HG03469 (cell line): ENCODE results near the gene COL18A1.
"Not testable (repeated sequence)": the region's sequence is repeated elsewhere in the genome, so short reads cannot be mapped to it uniquely, and the experiment has no call there.

ENCODE experiments used
- ATAC-seq: cut with Tn5 transposase; IDR thresholded peaks from one replicate; pipeline ENCODE4 v1.9.1; 2021; ENCODE audit warnings: mild to moderate bottlenecking, moderate library complexity, moderate number of reproducible peaks; ENCODE audit not compliant: unreplicated experiment

The COL18A1 gene

DNA sequence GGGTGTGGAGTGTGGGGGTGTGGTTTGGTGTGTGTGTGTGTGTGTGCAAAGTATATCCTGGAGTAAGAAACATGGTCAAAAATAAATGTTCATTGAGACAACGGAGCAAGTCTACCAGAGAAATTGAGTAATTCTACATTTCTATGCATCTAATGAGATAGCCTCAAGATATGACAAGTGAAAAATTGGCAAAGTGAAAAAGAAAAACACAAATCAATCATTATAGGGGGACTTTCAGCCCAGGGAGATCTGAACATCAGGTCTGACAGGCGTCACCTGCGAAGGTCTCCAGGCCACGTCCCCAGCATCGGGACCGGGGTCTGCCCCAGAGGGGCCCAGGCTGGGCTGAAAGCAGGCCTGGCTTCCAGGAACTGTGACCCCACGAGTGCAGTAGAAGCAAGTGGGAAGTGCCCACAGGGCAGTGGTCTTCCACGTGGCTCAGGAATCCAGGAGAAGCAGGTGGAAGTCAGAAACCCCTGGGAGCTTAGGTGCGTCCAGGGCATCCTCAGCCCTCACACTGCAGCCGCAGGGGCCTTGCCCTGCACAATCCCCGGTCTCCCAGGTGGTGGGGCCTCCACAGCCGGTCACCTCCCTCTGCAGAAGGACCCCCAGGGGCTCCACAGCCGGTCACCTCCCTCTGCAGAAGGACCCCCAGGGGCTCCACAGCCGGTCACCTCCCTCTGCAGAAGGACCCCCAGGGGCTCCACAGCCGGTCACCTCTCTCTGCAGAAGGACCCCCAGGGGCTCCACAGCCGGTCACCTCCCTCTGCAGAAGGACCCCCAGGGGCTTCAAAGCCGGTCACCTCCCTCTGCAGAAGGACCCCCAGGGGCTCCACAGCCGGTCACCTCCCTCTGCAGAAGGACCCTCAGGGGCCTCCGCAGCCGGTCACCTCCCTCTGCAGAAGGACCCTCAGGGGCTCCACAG, 96.4 kb downstream of the COL18A1 start:
- not testable (repeated sequence) for ATAC-seq

DNA sequence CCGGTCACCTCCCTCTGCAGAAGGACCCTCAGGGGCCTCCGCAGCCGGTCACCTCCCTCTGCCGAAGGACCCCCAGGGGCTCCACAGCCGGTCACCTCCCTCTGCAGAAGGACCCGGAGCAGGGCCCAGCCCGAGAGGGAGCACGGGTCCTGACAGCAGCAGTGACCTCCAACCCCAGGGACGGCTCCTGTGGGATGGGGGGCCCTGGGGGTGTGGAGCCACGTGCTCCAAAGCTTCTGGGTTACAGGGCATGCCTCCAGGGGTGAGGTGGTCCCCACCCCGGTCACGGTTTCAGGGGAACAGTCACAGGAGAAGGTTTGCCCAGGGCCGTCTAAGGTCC, 97.0 kb downstream of the COL18A1 start:
- no peak for ATAC-seq

DNA sequence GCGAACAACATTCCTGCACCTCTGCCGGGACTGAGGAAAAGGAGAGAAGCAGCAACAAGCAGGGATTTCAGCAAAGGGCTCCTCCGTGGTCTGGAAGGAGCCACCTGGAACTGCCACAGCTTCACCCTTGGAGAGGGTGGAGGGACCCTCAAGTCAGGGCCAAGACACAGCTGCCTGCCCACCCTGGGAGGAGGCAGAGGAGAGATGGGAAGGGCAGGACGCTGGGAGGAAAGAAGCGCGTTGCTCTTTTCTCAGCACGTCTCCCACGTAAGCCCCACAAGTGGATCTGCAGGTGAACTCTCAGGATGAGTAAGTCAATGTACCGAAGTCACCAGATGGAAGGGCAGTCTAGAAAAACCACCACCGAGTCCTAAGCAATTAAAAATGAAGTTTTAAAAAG, 97.6 kb downstream of the COL18A1 start:
- ATAC-seq, result no peak

DNA sequence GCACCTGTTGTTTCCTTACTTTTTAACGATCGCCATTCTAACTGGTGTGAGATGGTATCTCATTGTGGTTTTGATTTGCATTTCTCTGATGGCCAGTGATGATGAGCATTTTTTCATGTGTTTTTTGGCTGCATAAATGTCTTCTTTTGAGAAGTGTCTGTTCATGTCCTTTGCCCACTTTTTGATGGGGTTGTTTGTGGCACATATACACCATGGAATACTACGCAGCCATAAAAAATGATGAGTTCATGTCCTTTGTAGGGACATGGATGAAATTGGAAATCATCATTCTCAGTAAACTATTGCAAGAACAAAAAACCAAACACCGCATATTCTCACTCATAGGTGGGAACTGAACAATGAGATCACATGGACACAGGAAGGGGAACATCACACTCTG, 98.3 kb downstream of the COL18A1 start:
- not testable (repeated sequence) for ATAC-seq

DNA sequence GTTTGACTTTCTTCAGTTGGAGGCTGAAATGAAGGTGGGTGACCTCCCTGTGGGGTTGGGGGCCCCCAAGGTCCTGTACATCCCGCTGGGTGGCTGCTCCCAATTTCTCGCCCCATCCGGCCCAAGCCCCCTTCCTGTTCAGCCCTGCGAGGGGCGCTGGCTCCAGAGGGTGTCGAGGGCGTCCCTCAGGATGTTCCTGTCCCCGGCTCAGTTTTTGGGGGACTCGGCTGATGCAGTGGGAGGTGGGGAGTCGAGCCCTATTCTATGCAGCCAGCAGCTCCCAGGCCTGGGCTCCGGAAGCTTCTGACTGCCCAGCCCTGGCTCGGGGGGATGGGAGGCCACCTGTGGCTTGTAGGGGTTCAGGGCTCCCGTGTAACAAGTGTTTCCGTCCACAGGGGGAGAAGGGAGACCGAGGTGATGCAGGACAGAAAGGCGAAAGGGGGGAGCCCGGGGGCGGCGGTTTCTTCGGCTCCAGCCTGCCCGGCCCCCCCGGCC, 99.1 kb downstream of the COL18A1 start:
- no peak for ATAC-seq

DNA sequence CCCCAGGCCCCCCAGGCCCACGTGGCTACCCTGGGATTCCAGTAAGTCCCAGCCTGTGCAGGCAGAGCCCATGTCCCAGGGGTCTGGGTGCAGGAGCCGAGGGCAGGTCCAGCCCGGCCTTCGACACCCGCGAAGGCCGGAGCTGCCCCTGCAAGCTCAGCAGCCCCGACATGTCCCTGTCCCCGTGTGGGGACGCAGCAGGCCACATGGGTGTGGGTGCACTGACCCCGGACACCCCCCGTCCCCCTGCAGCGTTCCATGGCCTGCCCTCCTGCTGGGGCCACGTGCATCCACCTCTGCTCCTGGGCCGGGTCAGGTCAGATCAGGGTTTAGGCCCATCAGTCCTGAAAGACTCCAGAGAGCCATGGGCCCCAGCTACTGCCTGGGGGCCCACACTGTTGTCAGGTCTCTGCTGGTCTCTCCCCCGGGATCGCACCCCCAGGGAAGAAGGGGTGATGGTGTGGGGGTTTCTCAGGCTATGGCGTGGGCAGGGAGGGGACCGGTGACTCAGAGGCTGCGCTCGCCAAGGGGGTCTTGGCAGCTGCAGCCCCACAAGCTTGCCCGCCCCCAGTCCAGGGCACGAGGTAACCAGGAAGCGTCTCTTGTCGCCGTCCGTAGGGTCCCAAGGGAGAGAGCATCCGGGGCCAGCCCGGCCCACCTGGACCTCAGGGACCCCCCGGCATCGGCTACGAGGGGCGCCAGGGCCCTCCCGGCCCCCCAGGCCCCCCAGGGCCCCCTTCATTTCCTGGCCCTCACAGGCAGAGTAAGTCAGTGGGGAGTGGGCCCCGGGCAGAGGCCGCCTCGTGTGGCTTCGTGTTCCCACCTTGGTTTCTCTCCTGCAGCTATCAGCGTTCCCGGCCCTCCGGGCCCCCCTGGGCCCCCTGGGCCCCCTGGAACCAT, 99.8 kb downstream of the COL18A1 start:
- ATAC-seq, result no peak

DNA sequence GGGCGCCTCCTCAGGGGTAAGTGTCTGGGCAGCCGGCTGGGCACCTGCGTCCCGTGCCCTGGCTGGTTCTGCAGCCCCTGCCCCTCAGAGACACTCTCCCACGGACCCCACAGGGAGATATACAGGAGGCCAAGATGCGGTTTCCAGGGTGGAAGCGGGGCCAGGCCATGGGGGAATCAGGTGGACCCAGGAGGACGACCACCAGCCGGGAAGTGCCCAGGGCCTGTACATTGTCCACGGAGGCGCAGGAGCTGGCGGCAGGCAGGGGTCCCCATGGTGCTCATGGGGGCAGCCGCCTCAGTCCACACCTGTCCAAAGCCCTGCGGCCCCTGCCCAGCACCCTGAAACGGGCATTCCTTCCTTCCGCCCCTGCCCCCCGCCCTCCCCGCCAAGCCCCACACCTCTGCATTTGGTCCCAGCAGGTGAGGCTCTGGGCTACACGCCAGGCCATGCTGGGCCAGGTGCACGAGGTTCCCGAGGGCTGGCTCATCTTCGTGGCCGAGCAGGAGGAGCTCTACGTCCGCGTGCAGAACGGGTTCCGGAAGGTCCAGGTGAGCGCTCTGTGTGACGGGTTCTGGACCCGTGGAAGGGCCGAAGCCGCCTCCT, 100.6 kb downstream of the COL18A1 start:
- no peak for ATAC-seq

DNA sequence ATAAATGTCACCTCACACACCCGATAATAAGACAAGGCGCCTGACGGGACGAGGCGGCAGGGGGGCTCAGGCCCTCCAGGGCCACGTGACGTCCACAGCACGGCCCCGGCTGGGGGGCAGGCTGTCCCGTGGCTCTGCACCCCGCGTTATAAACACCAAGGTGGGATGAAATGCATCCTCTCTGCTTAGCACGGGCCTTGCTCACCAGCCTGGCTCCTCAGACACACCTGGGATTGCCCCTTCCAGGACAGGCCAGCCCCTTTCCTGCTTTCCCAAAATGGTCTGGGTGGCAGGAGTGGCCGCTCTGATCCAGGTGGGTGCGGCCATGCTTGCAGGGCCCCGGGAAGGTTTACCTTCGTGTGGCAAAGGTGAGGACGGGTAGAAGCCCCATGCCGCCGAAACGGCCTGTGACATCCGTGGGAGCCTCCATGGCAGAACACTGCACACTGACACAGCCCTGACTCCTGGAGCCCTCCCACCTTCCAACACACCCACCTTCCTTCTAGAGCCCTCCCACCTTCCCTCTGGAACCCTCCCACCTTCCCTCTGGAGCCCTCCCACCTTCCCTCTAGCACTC, 101.4 kb downstream of the COL18A1 start:
- ATAC-seq, result no peak

DNA sequence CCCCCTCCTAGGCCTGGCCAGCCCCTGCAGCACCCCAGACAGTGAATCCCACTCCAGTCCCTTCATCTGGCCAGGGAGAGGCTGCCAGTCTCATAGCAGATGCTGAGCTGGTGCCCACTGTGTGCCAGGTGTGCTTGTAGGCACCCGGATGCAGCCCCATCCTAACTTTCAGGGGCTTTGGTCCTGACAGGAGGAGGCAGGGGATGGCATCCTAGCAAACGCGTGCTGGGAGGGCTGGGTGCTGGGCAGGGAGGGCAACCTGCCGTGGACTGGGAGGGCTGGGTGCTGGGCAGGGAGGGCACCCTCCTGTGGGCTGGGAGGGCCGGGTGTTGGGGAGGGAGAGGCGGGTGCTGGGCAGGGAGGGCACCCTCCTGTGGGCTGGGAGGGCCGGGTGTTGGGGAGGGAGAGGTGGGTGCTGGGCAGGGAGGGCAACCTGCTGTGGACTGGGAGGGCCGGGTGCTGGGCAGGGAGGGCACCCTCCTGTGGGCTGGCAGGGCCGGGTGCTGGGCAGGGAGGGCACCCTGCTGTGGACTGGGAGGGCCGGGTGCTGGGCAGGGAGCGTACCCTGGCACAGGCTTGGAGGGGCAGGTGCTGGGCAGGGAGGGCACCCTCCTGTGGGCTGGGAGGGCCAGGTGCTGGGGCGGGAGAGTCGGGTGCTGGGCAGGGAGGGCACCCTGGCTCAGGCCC, 102.0 kb downstream of the COL18A1 start:
- no peak for ATAC-seq

DNA sequence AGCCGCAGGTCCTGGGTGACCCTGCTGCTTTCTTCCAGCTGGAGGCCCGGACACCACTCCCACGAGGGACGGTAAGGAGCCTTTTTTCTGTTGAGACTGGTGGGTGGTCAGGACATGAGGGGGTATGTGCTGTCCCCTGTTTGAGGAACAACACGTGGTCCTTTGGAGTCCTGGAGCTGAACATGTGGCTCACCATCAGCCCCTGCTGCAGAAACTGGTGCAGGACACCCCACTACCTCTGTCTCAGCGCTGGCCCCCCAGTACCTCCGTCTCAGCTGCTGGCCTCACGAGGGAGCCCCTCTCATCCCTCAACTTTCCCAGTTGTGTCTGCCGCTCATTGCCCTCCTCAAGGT, 102.5 kb downstream of the COL18A1 start:
- ATAC-seq, result no peak

DNA sequence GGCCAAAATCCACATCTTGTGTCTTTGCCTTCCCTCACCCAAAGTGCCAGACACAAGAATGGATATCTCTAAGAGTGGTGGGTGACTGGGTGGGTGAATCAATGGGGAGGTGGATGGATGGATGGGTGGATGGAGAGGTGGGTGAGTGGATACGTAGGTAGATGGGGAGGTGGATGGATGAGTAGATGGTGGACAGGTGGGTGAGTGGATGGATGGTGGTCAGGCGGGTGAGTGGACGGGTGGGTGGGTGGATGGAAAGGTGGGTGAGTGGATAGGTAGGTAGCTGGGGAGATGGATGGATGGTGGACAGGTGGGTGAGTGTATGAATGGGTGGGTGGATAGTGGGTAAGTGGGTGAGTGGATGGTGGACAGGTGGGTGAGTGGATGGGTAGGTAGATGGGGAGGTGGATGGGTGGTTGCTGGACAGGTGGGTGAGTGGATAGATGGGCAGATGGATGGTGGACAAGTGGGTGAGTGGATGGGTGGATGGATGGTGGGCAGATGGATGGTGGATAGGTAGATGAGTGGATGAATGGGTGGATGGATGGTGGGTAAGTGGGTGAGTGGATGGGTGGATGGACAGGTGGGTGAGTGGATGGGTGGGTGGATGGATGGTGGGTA, 103.0 kb downstream of the COL18A1 start:
- no peak for ATAC-seq

DNA sequence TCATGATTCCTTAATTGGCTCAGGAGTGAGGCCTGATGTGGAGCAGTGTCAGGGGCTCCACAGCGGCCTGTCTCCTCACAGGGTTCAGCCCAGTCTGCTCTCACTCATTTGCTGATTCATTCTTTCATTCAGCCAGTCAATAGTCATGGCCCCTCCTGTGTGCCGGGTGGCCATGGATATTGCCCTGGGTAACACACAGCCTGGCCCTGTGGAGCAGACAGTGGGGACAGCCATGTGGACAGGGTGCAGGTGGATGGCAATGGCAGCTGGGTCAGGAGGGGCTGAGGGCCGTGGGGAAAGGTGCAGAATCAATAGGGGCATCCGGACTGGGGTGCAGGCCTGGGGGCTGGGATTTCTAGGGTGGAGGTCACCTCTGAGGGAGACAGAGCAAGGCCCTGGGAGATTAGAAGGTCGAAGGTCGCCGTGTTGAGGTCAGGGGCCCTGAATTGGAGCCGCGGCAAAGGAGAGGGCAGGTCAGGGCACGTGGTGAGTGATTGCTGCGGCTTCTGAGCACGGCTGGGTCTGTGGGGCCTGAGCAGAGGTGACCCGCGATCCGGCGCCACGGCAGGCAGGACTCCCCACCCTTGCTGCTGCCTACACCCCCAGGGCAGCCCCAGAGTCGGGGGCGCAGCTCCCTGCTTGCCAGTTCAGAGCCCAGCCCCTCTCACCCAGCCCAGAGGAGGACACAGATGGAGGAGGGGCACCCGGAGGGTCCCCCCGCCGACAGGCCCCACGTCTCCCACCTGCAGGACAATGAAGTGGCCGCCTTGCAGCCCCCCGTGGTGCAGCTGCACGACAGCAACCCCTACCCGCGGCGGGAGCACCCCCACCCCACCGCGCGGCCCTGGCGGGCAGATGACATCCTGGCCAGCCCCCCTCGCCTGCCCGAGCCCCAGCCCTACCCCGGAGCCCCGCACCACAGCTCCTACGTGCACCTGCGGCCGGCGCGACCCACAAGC, 103.9 kb downstream of the COL18A1 start:
- ATAC-seq, result no peak

DNA sequence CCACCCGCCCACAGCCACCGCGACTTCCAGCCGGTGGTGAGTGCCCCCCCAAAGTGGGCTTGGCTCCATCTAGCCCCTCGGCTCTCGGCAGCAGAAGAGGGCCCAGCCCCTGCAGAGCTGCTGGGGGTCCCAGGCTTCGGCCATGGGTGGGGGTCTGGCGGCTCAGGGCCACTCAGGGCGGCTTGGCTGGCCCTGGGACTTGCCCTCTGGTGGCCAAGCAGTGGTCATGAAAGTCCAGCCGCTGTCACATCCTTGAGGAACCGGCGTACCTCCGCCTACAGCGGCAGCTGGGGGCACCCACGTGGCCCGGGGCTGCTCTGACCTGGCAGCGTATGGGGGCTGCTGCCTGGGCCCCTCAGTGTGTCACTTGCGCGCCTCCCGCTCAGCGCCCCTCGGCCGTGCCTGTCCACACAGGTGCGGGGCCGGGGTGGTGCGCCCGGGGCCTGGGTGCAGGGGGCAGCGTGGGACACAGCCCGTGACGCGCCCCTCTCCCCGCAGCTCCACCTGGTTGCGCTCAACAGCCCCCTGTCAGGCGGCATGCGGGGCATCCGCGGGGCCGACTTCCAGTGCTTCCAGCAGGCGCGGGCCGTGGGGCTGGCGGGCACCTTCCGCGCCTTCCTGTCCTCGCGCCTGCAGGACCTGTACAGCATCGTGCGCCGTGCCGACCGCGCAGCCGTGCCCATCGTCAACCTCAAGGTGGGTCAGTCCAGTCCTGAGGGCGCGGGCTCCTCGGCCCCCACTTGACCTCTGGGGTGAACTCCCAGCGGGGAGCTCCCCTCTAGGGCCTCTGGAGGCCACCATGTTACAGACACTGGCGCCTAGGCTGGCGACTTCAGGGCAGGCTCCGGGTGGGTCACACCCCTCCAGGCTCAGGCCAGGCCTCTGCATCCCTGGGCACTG, 104.9 kb downstream of the COL18A1 start:
- no peak for ATAC-seq

DNA sequence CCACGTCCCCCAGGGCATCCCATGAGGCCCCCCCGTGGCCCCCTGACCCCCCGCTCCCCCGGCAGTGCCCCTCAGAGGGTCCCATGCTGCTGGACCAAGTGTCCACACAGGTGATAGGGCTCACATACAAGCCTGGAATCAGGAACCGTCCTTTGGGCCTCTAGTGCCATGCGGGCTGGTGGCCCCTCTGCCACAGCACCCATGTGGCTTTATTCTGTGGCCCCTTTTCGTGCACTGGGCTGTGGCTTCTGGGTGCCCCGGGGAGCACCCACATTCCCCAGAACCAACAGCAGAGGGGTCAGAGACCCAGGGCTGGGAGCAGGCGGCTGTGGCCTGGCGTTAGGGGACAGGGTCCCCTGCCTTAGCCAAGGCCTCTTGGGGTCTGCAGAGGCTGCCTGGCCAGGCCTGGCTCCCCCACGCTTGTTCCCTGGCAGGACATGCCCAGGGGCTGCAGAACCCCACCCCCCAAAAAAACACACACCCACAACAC, 105.5 kb downstream of the COL18A1 start:
- ATAC-seq, result no peak

DNA sequence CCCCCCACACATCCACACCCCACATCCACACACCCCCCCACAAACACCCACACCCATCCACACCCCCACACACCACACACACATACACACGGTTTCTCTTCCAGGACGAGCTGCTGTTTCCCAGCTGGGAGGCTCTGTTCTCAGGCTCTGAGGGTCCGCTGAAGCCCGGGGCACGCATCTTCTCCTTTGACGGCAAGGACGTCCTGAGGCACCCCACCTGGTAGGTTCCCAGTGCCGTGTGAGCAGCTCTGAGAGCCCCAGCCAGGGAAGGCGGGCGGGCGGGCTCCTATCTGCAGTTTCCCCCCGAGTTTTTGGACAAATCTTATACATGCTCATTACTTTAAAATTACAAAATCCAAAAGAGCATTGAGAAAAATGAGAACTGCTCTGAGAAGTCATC, 106.0 kb downstream of the COL18A1 start:
- no peak for ATAC-seq

DNA sequence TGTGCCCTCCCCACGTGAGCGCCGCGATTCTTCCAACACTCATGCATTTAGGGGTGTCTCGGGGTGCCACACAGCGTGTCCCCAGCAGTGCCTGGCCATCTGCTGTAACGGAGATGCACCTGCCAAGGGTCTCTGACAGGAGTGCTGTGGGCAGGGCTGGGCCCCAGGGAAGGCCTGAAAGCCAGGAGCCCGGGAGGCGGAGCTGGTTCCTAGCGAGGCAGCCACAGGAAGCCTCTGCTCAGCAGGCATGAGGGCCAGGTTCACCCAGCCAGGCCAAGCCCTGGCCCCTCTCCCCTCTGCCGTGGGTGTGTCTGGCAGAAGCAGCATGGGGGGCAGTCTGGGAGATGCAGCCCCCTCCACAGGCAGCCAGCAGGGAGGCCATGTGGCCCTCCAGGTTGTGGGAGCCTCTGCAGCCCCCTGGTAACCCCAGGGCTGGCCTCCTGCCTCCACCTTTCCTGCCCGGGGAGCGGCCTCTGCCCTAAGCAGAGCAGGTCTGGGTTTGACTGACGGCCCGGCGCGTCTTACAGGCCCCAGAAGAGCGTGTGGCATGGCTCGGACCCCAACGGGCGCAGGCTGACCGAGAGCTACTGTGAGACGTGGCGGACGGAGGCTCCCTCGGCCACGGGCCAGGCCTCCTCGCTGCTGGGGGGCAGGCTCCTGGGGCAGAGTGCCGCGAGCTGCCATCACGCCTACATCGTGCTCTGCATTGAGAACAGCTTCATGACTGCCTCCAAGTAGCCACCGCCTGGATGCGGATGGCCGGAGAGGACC, 106.9 kb downstream of the COL18A1 start:
- ATAC-seq, result no peak

DNA sequence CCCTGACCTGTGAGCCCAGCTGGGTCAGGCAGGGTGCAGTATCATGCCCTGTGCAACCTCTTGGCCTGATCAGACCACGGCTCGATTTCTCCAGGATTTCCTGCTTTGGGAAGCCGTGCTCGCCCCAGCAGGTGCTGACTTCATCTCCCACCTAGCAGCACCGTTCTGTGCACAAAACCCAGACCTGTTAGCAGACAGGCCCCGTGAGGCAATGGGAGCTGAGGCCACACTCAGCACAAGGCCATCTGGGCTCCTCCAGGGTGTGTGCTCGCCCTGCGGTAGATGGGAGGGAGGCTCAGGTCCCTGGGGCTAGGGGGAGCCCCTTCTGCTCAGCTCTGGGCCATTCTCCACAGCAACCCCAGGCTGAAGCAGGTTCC, 107.6 kb downstream of the COL18A1 start:
- no peak for ATAC-seq
